RWPE1 (cell line): ENCODE measurements around the gene CETN1.

ENCODE experiments used
- CTCF ChIA-PET: fragments of 350-600 bp; sonication (Branson Sonifier 250); formaldehyde crosslinking; extraction: SDS; loops from one replicate; lab custom pipeline; 2021; lab: Yijun Ruan, JAX
- POLR2A ChIA-PET: fragments of 400-600 bp; formaldehyde crosslinking; extraction: SDS; loops from one replicate; lab custom pipeline; 2020; ENCODE audit warnings: antibody characterized with exemption; ENCODE audit not compliant: low non-redundant PET; lab: Yijun Ruan, JAX
- DNase-seq: peaks from one replicate; pipeline ENCODE4 v3.0.0; 2012; ENCODE audit warnings: low spot score
- H3K27ac ChIP-seq: fragments of 450-650 bp; 2 replicates; pipeline ENCODE4 v1.5.1; 2017
- TF ChIP-seq, protein P1 (sequence below): fragments of 450-650 bp; conservative IDR thresholded peaks from 2 replicates; pipeline ENCODE4 v1.5.1; 2017; ENCODE audit warnings: low read depth, mild to moderate bottlenecking

The CETN1 gene

DNA sequence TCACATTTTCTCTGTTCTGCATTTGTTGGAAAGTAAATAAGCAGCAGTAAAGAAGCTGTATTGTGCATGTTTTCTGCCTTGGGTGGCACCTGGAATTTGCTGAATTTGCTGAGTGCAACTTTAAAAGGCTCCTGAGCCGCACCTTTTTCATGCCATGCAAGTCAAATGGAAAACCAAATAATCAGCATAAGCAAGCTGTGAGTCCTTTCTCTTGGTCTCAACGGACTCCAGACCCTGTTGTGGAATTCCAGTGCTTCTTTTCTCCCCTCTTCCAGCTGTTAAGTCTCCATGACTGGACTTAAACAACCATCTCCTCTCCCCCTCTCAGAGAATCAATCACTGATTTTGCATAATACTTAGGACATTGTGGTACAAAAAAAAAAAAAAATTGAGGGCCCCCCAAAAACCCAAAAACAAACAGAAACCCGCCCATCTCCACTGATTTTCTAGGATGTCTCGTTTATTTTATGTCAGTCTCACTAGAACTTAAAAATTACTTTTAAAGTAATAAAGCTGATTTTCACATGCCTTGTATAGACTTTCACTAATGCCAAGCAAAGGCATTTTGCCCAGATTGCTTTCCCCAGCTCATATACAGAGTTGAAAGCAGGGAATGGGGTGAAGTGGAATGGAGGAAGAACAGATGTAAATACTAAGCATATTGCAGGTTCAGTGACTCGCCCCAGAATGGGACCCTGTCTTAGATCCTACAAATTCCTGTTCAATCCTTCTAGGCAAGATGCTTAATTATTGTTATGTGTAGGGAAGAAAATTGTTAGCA is 5.1 kb upstream of the CETN1 start:
- CTCF ChIA-PET: interaction anchor here (0.6 kb wide), 1 partner anchor 231 kb away, joined by 3 read pairs; no protein-coding TSS in a partner anchor
- TF ChIP-seq, protein P1, sequence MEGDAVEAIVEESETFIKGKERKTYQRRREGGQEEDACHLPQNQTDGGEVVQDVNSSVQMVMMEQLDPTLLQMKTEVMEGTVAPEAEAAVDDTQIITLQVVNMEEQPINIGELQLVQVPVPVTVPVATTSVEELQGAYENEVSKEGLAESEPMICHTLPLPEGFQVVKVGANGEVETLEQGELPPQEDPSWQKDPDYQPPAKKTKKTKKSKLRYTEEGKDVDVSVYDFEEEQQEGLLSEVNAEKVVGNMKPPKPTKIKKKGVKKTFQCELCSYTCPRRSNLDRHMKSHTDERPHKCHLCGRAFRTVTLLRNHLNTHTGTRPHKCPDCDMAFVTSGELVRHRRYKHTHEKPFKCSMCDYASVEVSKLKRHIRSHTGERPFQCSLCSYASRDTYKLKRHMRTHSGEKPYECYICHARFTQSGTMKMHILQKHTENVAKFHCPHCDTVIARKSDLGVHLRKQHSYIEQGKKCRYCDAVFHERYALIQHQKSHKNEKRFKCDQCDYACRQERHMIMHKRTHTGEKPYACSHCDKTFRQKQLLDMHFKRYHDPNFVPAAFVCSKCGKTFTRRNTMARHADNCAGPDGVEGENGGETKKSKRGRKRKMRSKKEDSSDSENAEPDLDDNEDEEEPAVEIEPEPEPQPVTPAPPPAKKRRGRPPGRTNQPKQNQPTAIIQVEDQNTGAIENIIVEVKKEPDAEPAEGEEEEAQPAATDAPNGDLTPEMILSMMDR: no peak
- H3K27ac ChIP-seq: no peak overlapping the region
- DNase-seq: no peak
- POLR2A ChIA-PET: no interaction called here

DNA sequence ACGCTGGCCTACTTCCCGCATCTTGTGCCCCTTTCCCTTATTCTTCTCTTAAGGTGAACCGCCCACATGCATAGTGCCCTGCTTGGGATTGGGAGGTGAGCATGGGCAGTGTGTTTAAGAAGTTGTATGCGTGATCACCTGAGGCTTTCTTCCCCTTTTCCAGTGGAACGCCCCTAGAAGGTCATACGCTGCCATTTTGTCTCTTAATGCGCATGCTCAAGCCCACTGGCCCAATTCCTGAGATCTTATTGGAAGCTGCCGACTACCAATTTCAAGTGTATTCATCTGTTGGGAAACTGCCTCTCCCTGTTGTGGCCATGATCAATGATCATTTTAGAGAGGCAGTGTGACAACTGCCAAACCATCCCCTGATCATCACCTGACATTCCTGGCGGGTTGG is 3.3 kb upstream of the CETN1 start:
- TF ChIP-seq, protein P1: no peak
- POLR2A ChIA-PET: no interaction called here
- no peak for DNase-seq
- CTCF ChIA-PET: interaction anchor here (0.6 kb wide), 1 partner anchor 280 kb away, joined by 4 read pairs; no protein-coding TSS in a partner anchor
- no peak overlapping the region for H3K27ac ChIP-seq

DNA sequence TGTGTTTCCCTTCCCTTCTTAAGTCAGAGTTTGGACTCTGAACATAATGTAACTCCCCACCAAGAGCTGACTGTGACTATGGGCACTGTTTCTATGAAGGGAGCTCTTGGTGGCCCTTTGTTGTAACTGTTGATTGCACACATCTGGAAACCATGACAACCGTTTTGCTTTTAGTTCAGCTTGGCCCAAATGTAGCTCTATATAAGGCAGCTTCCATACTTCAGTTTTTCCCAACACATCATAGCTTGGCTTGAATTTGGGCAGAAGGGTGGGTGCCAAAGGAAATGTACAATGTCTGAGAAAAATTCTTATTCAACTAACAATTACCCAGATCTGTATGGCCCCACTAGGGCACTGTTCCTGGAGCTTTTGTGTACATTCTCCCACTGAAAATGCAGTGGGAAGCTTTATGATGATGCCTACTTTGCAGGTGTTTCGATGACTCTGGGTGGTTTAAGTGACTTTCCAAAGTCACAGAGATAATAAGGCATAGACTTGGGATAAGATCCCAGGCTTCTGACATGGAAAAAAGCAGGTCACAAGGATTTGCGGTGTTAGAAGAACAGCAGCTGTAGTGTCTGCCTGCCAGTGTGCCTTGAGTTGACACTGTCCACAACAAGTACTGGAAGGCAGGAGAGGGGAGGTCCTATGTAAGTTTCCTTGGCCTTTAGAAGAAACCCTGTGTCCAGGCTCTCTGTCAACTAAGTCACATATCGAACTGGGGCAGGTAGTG is 2.4 kb upstream of the CETN1 start:
- POLR2A ChIA-PET: no interaction called here
- no peak overlapping the region for H3K27ac ChIP-seq
- CTCF ChIA-PET: interaction anchor here (0.6 kb wide), 2 partner anchors 168 to 280 kb away, joined by 4 read pairs; no protein-coding TSS in a partner anchor
- no peak for DNase-seq
- TF ChIP-seq, protein P1: no peak

DNA sequence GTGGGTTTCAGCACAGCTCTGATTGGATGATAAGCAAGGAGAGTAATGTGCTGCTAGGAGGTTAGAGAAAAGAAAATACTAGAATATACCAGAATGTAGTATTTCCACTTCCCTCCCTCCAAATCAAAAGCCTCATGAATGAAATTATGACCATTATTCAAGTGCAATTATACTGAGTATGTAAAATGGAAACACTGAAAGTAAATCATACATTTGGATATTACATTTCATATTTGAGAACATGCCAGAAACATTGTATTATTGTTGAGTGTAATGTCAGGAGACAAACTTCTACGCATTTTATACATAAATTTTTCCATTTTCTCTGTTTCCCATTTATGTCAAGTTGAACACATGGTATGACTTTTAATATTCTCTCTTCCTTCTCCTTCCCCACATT is 942 bp upstream of the CETN1 start:
- ChIA-PET POLR2A (interaction anchor here (0.6 kb wide), 1 partner anchor 307 kb away, joined by 3 read pairs; no protein-coding TSS in a partner anchor), CTCF (interaction anchor here (0.8 kb wide), 1 partner anchor 261 kb away, joined by 5 read pairs; no protein-coding TSS in a partner anchor)
- DNase-seq: no peak
- no peak overlapping the region for H3K27ac ChIP-seq
- TF ChIP-seq, protein P1: no peak

DNA sequence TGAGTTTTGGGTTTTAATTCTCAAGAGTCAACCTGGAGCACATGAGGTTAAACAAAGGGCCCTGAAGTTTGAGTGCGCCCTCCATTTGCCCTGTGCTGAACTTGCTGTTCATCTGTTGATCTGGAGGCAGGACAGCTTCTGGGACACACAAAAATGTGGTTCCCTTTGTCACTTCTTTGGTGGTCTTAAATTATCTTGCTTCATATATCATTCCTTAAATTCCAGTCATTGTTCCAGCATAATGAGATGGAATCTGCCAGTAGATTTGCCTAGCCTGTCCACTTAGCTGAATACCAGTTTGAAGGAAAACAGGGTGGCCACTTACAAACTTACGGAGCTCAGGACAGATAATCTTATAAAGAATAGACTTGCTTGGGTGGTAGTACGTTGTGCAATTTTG is 916 bp downstream of the CETN1 start:
- no peak for DNase-seq
- CTCF ChIA-PET: no interaction called here
- POLR2A ChIA-PET: no interaction called here
- H3K27ac ChIP-seq: no peak overlapping the region
- TF ChIP-seq, protein P1: no peak

DNA sequence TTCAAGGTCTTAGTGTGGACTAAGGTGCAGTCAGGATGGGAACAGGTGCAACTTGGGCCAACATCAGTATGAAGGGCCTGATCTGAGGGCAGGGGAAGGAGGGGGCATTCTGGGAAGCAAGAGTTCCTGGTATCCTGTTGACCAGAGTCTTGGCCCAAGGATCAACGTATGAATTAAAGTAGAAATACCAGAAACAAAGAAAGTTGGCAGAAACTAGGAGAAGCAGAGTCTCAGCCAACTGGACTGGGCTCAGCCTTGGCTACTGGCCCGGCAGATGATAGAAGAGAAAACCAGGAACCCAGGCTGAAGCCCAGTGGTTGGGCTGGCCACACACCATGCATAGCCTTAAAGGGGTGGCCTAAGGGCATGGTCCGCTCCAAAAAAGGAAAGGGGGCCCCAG is 2.3 kb downstream of the CETN1 start:
- DNase-seq: no peak
- TF ChIP-seq, protein P1: no peak
- H3K27ac ChIP-seq: no peak overlapping the region
- ChIA-PET POLR2A (no interaction called here), CTCF (no interaction called here)
